GM04504 (cell line): ENCODE results near the gene CACUL1.
"Not testable (repeated sequence)": the region's sequence is repeated elsewhere in the genome, so short reads cannot be mapped to it uniquely, and the experiment has no call there.

ENCODE experiments used
- DNase-seq: peaks from one replicate; pipeline ENCODE4 v3.0.0-alpha.2; 2012; ENCODE audit warnings: low read depth

CACUL1 gene

DNA sequence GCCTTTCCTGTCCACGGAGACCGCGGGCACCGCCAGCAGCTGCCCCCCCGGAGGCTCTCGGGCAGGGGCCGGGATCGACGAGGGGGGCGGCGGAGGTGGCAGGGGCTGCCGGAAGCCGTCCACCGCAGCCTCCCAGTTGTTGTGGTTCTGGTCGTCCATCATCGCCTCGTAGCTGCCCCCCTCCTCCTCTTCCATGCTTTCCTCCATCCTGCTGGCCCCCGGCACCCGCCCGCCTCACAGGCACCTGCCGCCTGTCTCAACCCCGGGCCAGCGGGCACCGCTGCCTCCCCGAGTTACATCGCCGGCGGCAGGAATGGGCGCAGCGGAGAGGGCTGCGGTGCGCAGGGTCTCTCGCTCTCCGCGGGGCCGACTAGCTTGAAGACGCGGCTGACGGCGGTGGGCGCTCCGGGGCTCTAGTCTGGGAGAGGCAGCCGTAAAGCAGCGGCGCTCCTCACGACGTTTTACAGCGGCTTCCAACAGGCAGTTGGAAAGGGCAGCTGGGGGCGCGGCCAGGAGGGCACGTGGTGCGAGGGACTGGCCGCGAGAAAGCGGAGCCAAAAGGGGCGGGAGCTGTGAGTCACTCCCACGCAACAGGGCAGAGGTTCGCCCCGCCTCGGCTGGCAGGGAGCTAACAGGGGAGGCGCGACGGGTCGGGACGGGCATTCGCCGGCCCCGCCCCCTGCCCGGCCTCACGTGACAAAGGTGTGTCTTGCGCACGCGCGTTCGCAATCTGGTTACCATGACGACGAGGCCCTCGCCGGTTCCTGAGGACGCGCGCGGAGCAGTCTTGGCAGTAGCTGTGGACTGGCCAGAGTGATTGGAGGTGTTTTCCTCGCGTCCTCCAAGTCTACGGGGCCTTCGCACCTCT is at the start of gene CACUL1:
Gene CACUL1 (minus strand): TSS at position 415 of the 868 bp plus-strand sequence. CDS start 208 bp downstream, at position 207.
- peak; percentile 99 for DNase-seq

DNA sequence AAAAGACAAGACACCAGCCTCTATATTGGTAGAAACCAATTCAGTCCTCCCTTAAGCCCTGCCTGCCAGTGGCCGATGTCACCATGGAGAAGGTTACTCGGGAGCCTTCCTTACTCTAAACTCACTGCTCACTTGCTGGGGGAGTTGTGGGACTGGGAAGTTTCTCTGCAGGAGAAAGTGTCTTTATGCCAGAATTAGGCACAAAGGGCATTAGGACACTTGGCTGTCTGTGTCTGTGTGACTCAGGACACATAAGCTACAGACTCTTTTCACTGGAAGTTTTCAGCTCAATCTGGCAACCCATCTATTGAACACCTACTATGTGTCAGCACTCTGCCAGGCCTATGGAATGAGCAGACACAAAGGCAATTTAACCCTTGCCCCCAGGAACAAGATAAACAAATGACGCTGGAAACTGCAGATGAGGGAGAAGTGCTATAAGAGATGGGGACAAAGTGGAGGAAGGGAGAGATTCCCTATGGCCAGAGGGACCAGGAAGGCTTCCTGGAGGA is 49.5 kb upstream of the CACUL1 start:
- DNase-seq = no peak

DNA sequence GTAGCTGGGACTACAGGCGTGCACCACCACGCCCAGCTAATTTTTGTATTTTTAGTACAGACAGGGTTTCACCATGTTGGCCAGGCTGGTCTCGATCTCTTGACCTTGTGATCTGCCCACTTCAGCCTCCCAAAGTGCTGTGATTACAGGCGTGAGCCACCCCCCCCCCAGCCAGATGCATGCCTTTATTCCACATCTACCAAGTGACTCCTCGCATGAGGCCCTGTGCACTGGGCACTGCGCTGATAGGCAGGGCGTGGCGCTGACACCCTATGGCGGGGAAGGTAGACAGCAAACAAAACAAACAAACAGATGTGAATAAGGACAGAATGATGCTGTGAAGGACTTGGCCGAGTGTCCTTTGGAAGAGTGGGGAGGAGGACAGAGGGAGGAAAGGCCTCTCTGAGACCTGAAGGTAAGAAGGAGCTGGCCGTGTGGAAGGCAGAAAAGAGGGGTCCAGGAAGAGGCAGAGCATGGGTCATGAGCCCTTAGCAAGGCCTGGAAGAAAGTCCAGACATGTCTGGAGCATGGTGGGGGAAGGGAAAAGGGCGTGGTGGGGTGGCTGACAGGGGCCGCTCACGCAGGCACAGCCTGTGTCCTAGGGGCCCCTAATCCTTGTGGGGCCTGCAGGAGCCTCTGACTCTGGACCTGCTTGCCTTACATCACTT is 47.5 kb upstream of the CACUL1 start:
- DNase-seq = no peak

DNA sequence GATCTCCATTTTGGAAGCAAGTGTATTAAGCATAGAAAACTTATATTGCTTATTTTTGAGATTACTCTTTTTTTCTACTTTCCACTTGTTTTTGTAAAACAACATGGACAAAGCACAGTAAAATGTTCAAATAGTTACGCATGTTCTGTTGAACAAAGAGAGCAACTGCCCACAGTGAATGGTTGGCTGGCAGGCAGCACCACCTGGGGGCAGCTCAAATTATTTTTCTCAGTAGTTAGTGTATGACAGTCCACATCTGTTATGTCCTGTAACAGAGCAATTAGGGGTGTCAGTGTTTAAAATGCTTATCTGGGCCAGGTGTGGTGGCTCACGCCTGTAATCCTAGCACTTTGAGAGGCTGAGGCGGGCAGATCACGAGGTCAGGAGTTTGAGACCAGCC is 46.1 kb upstream of the CACUL1 start:
- DNase-seq = no peak

DNA sequence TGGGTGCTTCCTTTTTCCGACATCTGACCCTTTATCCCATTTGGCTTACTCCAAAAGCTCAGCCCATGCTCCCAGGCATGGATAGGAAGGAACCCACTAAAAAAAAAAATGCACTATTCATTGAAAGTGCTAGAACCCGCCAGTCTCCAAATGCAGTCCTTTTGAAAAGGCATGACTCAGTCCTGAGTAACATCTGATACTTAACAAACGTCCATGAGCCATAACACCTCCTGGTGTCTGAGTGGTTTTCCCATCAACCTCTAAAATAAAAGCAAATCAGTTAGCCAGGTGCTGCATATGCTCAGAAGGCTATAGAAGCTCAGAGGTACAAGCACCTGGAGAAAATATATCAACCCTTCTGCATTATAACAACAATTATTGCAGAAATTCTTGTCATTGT is 45.0 kb upstream of the CACUL1 start:
- DNase-seq = no peak

DNA sequence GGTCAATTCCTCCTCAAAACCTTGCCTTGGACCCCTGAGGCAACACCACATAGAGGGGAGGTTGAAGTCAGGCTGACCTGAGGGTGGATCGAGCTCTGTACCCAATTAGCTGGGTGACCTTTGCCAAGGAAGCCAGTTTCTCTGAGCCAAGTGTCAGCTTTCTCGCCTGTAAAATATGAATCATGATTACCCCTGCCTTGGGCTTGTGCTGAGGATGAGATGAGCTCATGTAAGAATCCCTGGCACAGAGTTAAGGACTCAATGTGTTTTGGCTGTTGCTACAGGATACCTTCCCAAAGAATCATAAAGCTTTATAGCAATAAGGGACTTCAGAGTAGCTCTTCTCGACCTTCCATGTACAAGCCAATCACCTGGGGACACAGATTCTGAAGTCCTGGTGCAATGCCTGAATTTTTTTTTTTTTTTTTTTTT is 43.5 kb upstream of the CACUL1 start:
- peak; percentile 69 for DNase-seq

DNA sequence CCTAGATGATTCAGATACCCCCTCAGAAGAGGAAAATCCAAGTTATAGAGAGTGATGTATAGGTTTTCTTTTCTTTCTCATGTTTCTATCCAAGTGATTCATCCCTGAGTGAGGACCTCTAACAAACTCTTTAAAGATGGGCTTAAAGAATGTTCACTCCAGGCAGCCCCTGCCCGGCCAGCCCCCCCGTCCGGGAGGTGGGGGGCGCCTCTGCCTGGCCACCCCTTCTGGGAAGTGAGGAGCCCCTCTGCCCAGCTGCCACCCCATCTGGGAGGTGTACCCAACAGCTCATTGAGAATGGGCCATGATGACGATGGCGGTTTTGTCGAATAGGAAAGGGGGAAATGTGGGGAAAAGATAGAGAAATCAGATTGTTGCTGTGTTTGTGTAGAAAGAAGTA is 40.2 kb upstream of the CACUL1 start:
- DNase-seq = not testable (repeated sequence)

DNA sequence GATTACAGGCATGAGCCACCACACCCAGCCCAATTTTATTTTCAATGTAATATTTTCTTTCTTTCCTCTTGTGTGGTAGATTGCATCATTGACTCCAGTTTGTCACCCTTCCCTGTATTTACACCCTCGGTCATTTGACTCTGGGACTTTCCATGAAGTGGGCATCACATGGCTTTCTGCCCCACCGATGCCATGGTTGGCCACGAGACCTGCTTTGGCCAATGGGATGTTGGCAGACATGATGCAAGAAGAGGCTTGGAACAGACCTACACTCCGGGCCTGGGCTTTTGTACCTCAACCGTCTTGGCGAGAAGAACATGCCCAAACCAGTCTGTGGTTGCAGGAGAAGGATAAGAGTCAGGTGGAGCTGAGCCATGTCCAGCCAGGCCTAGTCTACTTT is 38.8 kb upstream of the CACUL1 start:
- DNase-seq = no peak

DNA sequence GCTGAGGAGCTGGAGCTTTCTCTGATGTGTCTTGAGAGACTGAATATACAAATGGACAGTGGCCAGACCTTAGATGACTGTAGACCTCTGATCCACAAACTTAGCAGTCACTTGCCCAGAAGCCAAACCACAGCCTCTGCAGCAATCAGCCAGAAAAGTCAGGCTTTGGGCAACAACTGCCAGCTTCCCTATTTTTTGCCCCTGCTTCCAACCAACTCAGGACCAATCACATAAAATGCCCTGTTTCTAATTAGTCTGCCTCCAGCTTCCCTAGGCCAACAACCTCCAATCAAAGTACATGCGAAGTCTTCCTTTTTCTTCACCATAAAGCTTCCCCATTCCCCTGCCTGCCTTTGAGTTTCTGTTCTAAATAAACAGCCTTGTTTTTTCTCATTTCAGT is 37.8 kb upstream of the CACUL1 start:
- DNase-seq = peak; percentile 23

DNA sequence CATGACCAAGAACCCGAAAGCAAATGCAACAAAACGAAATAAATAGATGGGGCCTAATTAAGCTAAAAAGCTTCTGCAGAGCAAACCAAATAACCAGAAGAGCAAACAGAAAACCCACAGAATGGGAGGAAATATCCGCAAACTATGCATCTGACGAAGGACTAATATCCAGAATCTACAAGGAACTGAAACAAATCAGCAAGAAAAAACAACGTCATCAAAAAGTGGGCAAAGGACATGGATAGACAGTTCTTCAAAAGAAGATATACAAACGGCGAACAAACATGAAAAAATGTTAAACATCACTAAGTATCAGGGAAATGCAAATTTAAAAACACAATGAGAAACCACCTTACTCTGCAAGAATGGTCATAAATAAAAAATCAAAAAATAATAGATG is 35.3 kb upstream of the CACUL1 start:
- DNase-seq = no peak

DNA sequence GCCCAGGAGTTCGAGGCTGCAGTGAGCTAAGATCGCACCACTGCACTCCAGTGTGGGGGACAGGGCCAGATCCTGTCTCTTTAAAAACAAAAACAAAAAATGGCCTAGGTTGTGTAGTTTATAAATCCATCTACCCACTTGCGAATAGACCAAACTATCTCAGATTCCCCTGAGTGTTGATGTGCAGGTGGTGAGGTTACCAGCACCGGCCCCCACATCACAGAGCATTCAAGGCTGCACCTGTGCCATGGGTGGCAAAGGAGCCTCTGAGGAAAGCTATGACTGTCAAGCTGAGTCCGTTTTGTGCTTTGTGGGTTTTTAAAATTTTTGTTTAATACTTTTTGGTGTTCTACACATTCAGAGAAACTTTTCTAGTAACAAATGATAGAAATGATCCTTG is 30.8 kb upstream of the CACUL1 start:
- no peak for DNase-seq

DNA sequence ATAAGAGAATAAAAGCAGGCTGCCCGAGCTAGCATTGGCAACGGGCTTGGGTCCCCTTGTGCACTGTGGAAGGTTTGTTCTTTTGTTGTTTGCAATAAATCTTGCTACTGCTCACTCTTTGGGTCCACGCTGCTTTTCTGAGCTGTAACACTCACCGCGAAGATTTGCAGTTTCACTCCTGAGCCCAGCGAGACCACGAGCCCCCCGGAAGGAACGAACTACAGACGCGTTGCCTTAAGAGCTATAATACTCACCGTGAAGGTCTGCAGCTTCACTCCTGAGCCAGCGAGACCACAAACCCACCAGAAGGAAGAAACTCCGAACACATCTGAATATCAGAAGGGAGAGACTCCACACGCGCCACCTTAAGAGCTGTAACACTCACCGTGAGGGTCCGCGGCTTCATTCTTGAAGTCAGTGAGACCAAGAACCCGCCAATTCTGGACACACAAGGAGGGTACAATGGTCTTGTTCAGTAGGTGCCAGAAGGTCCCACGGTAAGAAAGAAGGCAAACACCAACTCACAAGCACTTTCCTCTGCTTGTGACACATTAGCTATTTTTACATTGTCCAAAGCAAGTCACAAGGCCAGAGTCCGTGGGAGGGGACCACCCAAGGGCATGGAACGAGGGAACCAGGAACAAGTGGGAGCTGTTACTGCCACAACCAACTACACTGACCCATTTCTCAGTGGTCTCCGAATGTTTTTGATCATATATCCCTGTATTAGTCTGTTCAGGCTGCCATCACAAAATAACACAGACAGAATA is 29.2 kb upstream of the CACUL1 start:
- DNase-seq = no peak

DNA sequence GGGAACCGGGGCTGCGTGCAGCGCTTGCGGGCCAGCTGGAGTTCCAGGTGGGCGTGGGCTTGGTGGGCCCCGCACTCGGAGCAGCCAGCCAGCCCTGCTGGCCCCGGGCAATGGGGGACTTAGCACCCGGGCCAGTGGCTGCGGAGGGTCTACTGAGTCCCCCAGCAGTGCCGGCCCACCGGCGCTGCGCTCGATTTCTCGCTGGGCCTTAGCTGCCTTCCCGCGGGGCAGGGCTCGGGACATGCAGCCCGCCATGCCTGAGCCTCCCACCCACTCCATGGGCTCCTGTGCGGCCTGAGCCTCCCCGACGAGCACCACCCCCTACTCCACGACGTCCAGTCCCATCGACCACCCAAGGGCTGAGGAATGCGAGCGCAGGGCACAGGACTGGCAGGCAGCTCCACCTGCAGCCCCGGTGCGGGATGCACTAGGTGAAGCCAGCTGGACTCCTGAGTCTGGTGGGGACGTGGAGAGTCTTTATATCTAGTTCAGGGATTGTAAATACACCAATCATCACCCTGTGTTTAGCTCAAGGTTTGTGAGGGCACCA is 28.2 kb upstream of the CACUL1 start:
- DNase-seq = not testable (repeated sequence)

DNA sequence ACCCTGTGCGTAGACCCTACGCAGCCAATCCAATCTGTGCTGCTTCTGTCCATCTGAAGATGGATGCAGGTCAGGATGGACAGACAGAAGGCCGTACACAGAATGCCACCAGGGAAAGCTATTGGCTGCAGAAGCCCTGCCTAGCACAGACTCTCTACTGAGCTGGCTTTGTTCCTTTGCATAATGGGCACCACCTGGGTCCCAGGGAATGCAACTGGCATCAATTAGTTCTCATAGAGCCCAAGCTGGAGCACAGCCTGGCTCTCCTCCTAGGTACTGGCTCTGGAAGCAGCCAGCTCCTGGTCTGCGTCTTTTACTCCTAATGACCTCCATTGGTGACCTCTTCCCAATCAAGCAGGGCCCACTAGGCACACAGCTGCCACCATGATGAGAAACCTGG is 26.8 kb upstream of the CACUL1 start:
- no peak for DNase-seq

DNA sequence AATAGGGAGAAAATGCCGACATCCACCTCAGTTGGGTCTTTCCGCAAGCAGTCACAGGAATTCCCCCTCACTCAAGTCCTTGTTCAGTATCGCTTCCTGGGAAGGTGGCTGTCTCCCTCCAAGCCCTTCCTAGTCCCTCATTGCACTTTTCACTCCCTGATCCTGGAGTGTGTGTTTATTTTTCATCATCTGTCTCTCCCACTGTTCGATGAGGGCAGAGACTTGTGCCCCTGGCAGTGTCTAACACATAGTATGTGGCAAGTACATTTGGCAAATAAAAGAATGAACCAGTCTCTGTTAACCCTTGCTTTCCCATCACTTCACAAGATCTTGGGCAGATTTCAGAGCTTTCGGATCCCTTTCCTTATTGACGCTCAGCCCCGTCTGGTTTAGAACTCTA is 24.0 kb upstream of the CACUL1 start:
- no peak for DNase-seq

DNA sequence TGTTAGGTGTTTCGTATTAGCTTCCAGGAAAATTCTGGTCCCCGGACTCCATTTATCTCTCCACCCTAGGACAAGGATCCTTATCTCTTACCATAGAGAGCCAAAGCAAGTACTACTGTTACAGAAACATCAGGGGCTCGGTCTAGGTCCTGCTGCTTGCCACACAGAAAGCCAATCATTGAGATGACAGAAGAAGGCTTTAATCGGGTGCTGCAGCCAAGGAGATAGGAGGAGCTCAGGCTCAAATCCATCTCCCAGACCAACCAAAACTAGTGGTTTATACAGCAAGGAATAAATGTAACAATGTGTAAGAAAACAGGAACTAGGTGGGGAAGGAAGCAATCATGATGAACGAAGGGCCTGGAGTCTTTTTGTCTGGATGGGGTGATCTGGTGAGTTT is 22.2 kb upstream of the CACUL1 start:
- DNase-seq = no peak

DNA sequence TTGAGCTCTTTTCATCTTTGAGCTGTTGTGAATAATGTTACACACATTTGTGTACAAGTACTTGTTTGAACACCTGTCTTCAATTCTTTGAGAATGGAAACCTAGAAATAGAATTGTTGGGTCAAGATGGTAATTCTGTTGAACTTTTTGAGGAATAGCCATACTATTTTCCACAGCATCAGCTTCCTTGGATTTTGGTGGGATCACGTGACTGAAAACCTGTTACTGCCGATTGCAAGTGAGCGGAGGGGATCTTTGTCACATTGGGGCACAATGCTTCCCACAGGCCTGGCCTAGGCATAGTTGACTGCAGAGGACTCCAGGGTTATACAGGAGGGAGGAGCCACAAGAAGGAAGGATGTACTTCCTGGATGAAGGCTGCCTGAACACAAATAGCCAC is 21.3 kb upstream of the CACUL1 start:
- no peak for DNase-seq

DNA sequence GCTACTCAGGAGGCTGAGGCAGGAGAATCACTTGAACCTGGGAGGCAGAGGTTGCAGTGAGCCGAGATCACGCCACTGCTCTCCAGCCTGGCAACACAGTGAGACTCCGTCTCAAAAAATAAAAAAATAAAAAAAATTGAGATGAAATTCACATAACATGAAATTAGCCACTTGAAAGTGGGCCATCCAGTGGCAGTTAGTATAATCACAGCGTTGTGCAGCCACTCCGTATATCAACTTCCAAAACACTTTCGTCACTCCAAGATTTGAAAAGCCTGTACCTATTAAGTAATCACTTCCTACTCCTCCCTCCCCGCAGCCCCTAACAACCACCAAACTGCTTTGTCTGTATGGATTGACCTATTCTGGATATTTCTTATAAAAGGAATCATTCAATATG is 20.7 kb upstream of the CACUL1 start:
- DNase-seq = no peak

DNA sequence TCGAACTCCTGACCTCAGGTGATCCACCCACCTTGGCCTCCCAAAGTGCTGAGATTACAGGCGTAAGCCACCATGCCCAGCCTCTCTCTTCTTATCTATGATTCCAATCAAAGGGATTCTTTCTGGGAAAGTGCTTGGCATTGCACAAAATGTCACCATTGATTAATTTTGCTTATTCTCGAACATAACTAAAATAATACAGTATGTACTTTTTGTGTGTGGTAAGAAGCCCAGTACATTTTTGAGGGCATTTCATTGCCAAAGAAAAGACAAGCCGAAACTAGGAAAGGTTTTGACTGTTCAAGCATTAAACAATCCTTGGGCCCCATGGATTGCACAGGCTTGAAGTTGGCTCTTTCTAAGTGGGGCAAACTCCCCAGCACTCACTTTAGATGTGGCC is 18.3 kb upstream of the CACUL1 start:
- DNase-seq = no peak

DNA sequence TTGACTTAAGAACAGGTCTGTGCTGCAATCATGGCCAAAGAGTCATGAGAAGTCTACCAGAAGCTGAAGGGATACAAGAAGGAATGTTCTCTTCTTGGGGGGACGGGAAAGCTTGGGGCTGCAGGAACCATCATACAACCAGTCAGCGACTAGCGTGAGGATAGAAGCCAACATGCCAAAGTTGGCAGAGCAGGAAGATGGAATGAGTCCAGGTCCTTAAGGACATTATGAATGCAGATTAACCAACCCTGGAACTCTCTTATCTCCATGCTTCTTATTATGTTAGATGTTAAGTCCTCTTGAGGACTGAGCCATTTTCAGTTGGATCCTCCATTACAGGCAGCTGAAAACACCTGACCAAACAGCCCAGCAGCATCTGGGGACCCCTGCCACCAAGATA is 17.2 kb upstream of the CACUL1 start:
- no peak for DNase-seq

DNA sequence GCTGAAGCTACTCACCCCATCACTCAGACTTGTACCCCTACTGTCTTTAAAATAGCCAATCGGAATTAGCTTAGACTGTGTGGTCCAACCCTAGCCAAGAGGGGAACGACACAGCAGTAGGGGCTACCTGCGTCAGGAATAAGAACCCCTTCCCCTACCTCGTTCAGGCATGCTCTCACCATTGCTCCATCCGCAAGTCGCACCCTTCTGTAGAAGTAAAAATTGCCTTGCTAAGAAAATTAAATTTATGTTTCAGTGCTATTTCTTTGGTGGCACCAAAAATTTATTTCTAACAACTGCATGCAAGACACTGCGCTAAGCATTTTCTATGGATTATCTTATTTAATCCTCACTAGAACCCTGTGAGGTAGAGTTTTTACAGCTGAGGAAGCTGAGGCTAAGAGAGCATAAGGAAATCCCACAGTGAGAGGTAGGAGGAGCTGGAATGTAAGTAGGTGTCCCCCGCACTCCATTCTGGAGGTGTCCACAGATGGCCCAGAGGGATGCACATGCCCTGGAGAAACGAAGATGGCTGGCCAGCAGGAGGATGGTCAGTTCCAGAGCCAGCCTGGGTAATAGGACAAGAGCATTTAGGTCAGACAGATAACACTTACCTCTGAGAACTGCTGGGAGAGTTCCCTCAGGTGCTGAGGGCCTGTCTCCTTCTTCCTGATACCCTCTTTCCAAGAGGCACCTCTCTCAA is 15.3 kb upstream of the CACUL1 start:
- DNase-seq = no peak
